T-cell (primary cell): ENCODE results near the gene HGF. TPM values are rescaled to one million over a fixed set of nuclear protein-coding genes. Genes with fewer than 3 reads are reported as not detected.

ENCODE experiments used
- ATAC-seq, 4 experiments: fragments of 200-7000 bp in 3 of 4; fragments of 150-1000 bp in 1 of 4; cut with Tn5 transposase; replicated peaks in 1 of 4; 1 replicate in 3 of 4; 2 replicates in 1 of 4; pipeline ENCODE4 v1.10.0; 2021; ENCODE audit warnings: moderate library complexity in 3 of 4, mild to moderate bottlenecking in 2 of 4, moderate number of reproducible peaks in 1 of 4
- CTCF ChIA-PET, 2 donors: fragments of 300-600 bp; sonication (Branson Sonifier 250); formaldehyde crosslinking; loops; one replicate each; lab custom pipeline; 2022; ENCODE audit warnings: antibody characterized with exemption in 2 of 2; lab: Charles Lee
- POLR2A ChIA-PET, 2 donors: fragments of 300-600 bp; sonication (Branson Sonifier 250); formaldehyde crosslinking; loops; one replicate each; lab custom pipeline; 2022; ENCODE audit warnings: antibody characterized with exemption in 2 of 2; lab: Charles Lee
- DNase-seq, 35 experiments: peaks; one replicate each; pipeline versions ENCODE4 v3.0.0 to v3.0.0-alpha.2; 2013 to 2023
- H3K27ac ChIP-seq: one replicate; pipeline ENCODE4 v1.5.1; 2013; ENCODE audit warnings: low read length
- H3K27me3 ChIP-seq, 2 experiments: replicated peaks in 1 of 2; 1 replicate in 1 of 2; 2 replicates in 1 of 2; pipeline versions ENCODE4 v1.6.1 to v1.7.0; 2013; ENCODE audit warnings: low read length in 1 of 2, mixed read lengths in 1 of 2; ENCODE audit not compliant: control insufficient read depth in 2 of 2, insufficient read depth in 2 of 2; ENCODE audit errors: extremely low read depth in 1 of 2
- H3K36me3 ChIP-seq, 2 donors: 1 replicate in 1 of 2; 2 replicates in 1 of 2; pipeline versions ENCODE4 v1.6.1 to v1.7.0; 2013; ENCODE audit warnings: low read length in 1 of 2; ENCODE audit not compliant: control insufficient read depth in 2 of 2, insufficient read depth in 1 of 2; ENCODE audit errors: extremely low read depth in 1 of 2
- H3K4me1 ChIP-seq, 2 experiments: 1 replicate in 1 of 2; 2 replicates in 1 of 2; pipeline versions ENCODE4 v1.6.1 to v1.7.0; 2013; ENCODE audit warnings: low read length in 2 of 2, mixed read lengths in 1 of 2; ENCODE audit not compliant: insufficient read depth in 2 of 2, control insufficient read depth in 1 of 2; ENCODE audit errors: extremely low read depth in 1 of 2
- H3K4me3 ChIP-seq, 2 donors: 1 replicate in 1 of 2; 2 replicates in 1 of 2; pipeline versions ENCODE4 v1.5.1 to v1.7.0; 2013; ENCODE audit warnings: mild to moderate bottlenecking in 2 of 2, low read length in 1 of 2, moderate library complexity in 1 of 2; ENCODE audit not compliant: control insufficient read depth in 1 of 2; ENCODE audit errors: extremely low read depth in 1 of 2
- H3K9me3 ChIP-seq: 2 replicates; pipeline ENCODE4 v1.7.0; 2013
- H3K27ac Mint-ChIP-seq, 2 donors: one replicate each; pipeline ENCODE4 v1.8.0; 2020 to 2021; ENCODE audit warnings: mild to moderate bottlenecking in 2 of 2, mixed read lengths in 2 of 2
- H3K27me3 Mint-ChIP-seq, 2 donors: one replicate each; pipeline ENCODE4 v1.8.0; 2021 to 2022; ENCODE audit warnings: mixed read lengths in 2 of 2
- H3K36me3 Mint-ChIP-seq: one replicate; pipeline ENCODE4 v1.8.0; 2021; ENCODE audit warnings: mixed read lengths
- H3K4me1 Mint-ChIP-seq, 3 donors: one replicate each; pipeline ENCODE4 v1.8.0; 2020 to 2022; ENCODE audit warnings: mixed read lengths in 3 of 3, mild to moderate bottlenecking in 1 of 3
- H3K4me3 Mint-ChIP-seq, 3 donors: one replicate each; pipeline ENCODE4 v1.8.0; 2020 to 2022; ENCODE audit warnings: mild to moderate bottlenecking in 3 of 3, mixed read lengths in 3 of 3, moderate library complexity in 3 of 3
- H3K9me3 Mint-ChIP-seq, 3 donors: one replicate each; pipeline ENCODE4 v1.8.0; 2020 to 2022; ENCODE audit warnings: mixed read lengths in 3 of 3
- WGBS: methylation state at CpG from one replicate; pipeline ENCODE4 v1.1.5; 2013; ENCODE audit warnings: missing lambda C conversion rate; ENCODE audit not compliant: insufficient coverage; 5-methylcytosine and 5-hydroxymethylcytosine counted together
- total RNA-seq, 35 experiments: library from RNA in 6 of 35; stranded (reverse) in 6 of 35; fragments of 120-200 nt in 1 of 35; gene quantifications; one replicate each; pipeline versions ENCODE4 v1.2.1 to v1.2.4 and lab custom pipeline; 2013 to 2026

The HGF gene
- total RNA-seq, 5 donors from 2014 or later (not counting 1 experiment from before 2014, with no cell fraction given) = 0.32 TPM; not detected in 4

- no peak overlapping the region for H3K27ac ChIP-seq
- H3K9me3 Mint-ChIP-seq = peaks cover 0 to 14% (median 3%) of the 10 kb centered on the region in 3 donors
- no peaks in the 10 kb centered on the region for H3K27me3 ChIP-seq
- no peaks in the 10 kb centered on the region for H3K27me3 Mint-ChIP-seq
- H3K4me3 ChIP-seq = no peak overlapping the region
- H3K4me1 ChIP-seq = no peaks in the 10 kb centered on the region
- POLR2A ChIA-PET = no interaction called here
- no peak for ATAC-seq
- no peaks in the 10 kb centered on the region for H3K4me1 Mint-ChIP-seq
- H3K27ac Mint-ChIP-seq = no peak overlapping the region
- WGBS = no CpG with 5 or more reads among the region's 3 CpGs
- CTCF ChIA-PET = no interaction called here
- H3K36me3 ChIP-seq = no peaks in the 10 kb centered on the region
- DNase-seq = no peak
- H3K9me3 ChIP-seq = no peaks in the 10 kb centered on the region
- no peaks in the 10 kb centered on the region for H3K36me3 Mint-ChIP-seq
- H3K4me3 Mint-ChIP-seq = no peak overlapping the region
Observed at GRCh38 chr7:81704595-81704994, 65.3 kb downstream of the HGF start.

GRCh38 chr7:81698965-81699364 is 70.9 kb downstream of the HGF start:
- Histone ChIP-seq H3K36me3 (no peaks in the 10 kb centered on the region), H3K4me1 (no peaks in the 10 kb centered on the region), H3K9me3 (no peaks in the 10 kb centered on the region), H3K27me3 (no peaks in the 10 kb centered on the region), H3K27ac (no peak overlapping the region), H3K4me3 (no peak overlapping the region)
- POLR2A ChIA-PET = interaction anchor here in 1 of 2 donors (0.6 kb wide), 1 partner anchor 18 kb away, joined by 3 read pairs; no protein-coding TSS in a partner anchor
- H3K27ac Mint-ChIP-seq = no peak overlapping the region
- no peaks in the 10 kb centered on the region for H3K36me3 Mint-ChIP-seq
- DNase-seq = no peak
- H3K4me1 Mint-ChIP-seq = no peaks in the 10 kb centered on the region
- no peak overlapping the region for H3K4me3 Mint-ChIP-seq
- CTCF ChIA-PET = no interaction called here
- no peaks in the 10 kb centered on the region for H3K27me3 Mint-ChIP-seq
- peaks cover 0 to 6% (median 2%) of the 10 kb centered on the region in 3 donors for H3K9me3 Mint-ChIP-seq
- ATAC-seq = no peak

- H3K9me3 ChIP-seq = no peaks in the 10 kb centered on the region
- Mint-ChIP-seq H3K36me3 (no peaks in the 10 kb centered on the region), H3K27me3 (no peaks in the 10 kb centered on the region), H3K9me3 (peaks cover 0 to 11% (median 2%) of the 10 kb centered on the region in 3 donors), H3K4me1 (no peaks in the 10 kb centered on the region), H3K27ac (no peak overlapping the region), H3K4me3 (no peak overlapping the region)
- no peaks in the 10 kb centered on the region for H3K27me3 ChIP-seq
- no CpG with 5 or more reads among the region's 3 CpGs for WGBS
- CTCF ChIA-PET = no interaction called here
- ATAC-seq = no peak
- no peak overlapping the region for H3K4me3 ChIP-seq
- no peaks in the 10 kb centered on the region for H3K4me1 ChIP-seq
- H3K27ac ChIP-seq = no peak overlapping the region
- DNase-seq = no peak
- POLR2A ChIA-PET = no interaction called here
- no peaks in the 10 kb centered on the region for H3K36me3 ChIP-seq
Observed at GRCh38 chr7:81694711-81695110, 75.1 kb downstream of the HGF start.

- ChIA-PET POLR2A (no interaction called here), CTCF (no interaction called here)
- Mint-ChIP-seq H3K4me1 (no peaks in the 10 kb centered on the region), H3K4me3 (no peak overlapping the region), H3K36me3 (no peaks in the 10 kb centered on the region), H3K9me3 (peaks cover 0 to 15% (median 2%) of the 10 kb centered on the region in 3 donors), H3K27me3 (no peaks in the 10 kb centered on the region), H3K27ac (no peak overlapping the region)
- H3K4me3 ChIP-seq = no peak overlapping the region
- no peaks in the 10 kb centered on the region for H3K4me1 ChIP-seq
- DNase-seq (no peak), ATAC-seq (no peak)
- H3K36me3 ChIP-seq = no peaks in the 10 kb centered on the region
- H3K9me3 ChIP-seq = no peaks in the 10 kb centered on the region
- no peaks in the 10 kb centered on the region for H3K27me3 ChIP-seq
- no CpG with 5 or more reads among the region's 1 CpG for WGBS
- H3K27ac ChIP-seq = no peak overlapping the region
Observed at GRCh38 chr7:81693894-81694293, 76.0 kb downstream of the HGF start.

- Histone ChIP-seq H3K4me3 (no peak overlapping the region), H3K4me1 (no peaks in the 10 kb centered on the region), H3K36me3 (no peaks in the 10 kb centered on the region), H3K9me3 (no peaks in the 10 kb centered on the region), H3K27ac (no peak overlapping the region), H3K27me3 (no peaks in the 10 kb centered on the region)
- DNase-seq = no peak
- Mint-ChIP-seq H3K27ac (no peak overlapping the region), H3K9me3 (peaks cover 0 to 21% (median 2%) of the 10 kb centered on the region in 3 donors), H3K36me3 (no peaks in the 10 kb centered on the region), H3K4me1 (no peaks in the 10 kb centered on the region), H3K27me3 (no peaks in the 10 kb centered on the region), H3K4me3 (no peak overlapping the region)
- ChIA-PET CTCF (no interaction called here), POLR2A (no interaction called here)
- WGBS = 89% methylated on average over 1 of the region's 2 CpGs
- ATAC-seq = no peak
Observed at GRCh38 chr7:81693080-81693479, 76.8 kb downstream of the HGF start.

- Histone ChIP-seq H3K27me3 (no peaks in the 10 kb centered on the region), H3K4me1 (no peaks in the 10 kb centered on the region), H3K4me3 (no peak overlapping the region), H3K36me3 (no peaks in the 10 kb centered on the region), H3K27ac (no peak overlapping the region), H3K9me3 (no peaks in the 10 kb centered on the region)
- DNase-seq (no peak), ATAC-seq (no peak)
- H3K9me3 Mint-ChIP-seq = peaks cover 0 to 21% (median 2%) of the 10 kb centered on the region in 3 donors
- H3K36me3 Mint-ChIP-seq = no peaks in the 10 kb centered on the region
- CTCF ChIA-PET = no interaction called here
- no peak overlapping the region for H3K27ac Mint-ChIP-seq
- H3K27me3 Mint-ChIP-seq = no peaks in the 10 kb centered on the region
- H3K4me1 Mint-ChIP-seq = no peaks in the 10 kb centered on the region
- H3K4me3 Mint-ChIP-seq = no peak overlapping the region
- 79% methylated on average over 2 of the region's 3 CpGs for WGBS
- POLR2A ChIA-PET = no interaction called here
Observed at GRCh38 chr7:81692146-81692905, 77.5 kb downstream of the HGF start.
